Activated T-cell treated with anti-CD3 and anti-CD28 coated beads, Interleukin-2, amount 50 U/mL, for 72 hours (primary cell): ENCODE measurements around the gene CSF1. TPM values are rescaled to one million over a fixed set of nuclear protein-coding genes. Genes with fewer than 3 reads are reported as not detected.
A peak's percentile ranks its signal among the peaks of the same experiment; 100 is the strongest.
"Not testable (repeated sequence)": the region's sequence is repeated elsewhere in the genome, so short reads cannot be mapped to it uniquely, and the experiment has no call there.

Experiments
- ATAC-seq, 2 donors: fragments of 150-1000 bp; cut with Tn5 transposase; replicated peaks in 1 of 2; 2 replicates each; pipeline ENCODE4 v1.10.0; 2021; ENCODE audit warnings: moderate library complexity in 2 of 2, mild to moderate bottlenecking in 1 of 2
- DNase-seq, 2 donors: peaks; one replicate each; pipeline ENCODE4 v3.0.0; 2021 to 2022; ENCODE audit warnings: mixed read lengths in 1 of 2
- H3K27ac Mint-ChIP-seq: one replicate; pipeline ENCODE4 v1.8.0; 2022; ENCODE audit warnings: mild to moderate bottlenecking, moderate library complexity, mixed read lengths
- H3K27me3 Mint-ChIP-seq: one replicate; pipeline ENCODE4 v1.8.0; 2022; ENCODE audit warnings: low read depth, mixed read lengths
- H3K36me3 Mint-ChIP-seq, 2 donors: one replicate each; pipeline ENCODE4 v1.8.0; 2022; ENCODE audit warnings: mixed read lengths in 2 of 2, mild to moderate bottlenecking in 1 of 2; ENCODE audit not compliant: insufficient read depth in 2 of 2
- H3K4me1 Mint-ChIP-seq: one replicate; pipeline ENCODE4 v1.8.0; 2022; ENCODE audit warnings: low read depth, mixed read lengths
- H3K4me3 Mint-ChIP-seq, 2 donors: one replicate each; pipeline ENCODE4 v1.8.0; 2022; ENCODE audit warnings: mild to moderate bottlenecking in 2 of 2, mixed read lengths in 2 of 2, moderate library complexity in 2 of 2
- H3K9me3 Mint-ChIP-seq, 2 donors: one replicate each; pipeline ENCODE4 v1.8.0; 2022; ENCODE audit warnings: mixed read lengths in 2 of 2
- total RNA-seq, 2 donors: library from RNA; stranded (reverse); gene quantifications; one replicate each; pipeline ENCODE4 v1.2.3, GENCODE V29; 2022

Gene CSF1
- total RNA-seq, 2 donors from 2014 or later: 46.3 to 83.0 TPM

GRCh38 chr1:109877776-109878175, 32.9 kb upstream of the CSF1 start:
- Mint-ChIP-seq H3K36me3 (no peaks in the 10 kb centered on the region), H3K9me3 (no peaks in the 10 kb centered on the region), H3K4me1 (peaks cover 9% of the 10 kb centered on the region), H3K27me3 (no peaks in the 10 kb centered on the region), H3K4me3 (no peak overlapping the region), H3K27ac (no peak overlapping the region)
- ATAC-seq (no peak), DNase-seq (no peak)

GRCh38 chr1:109878531-109879104, 32.0 kb upstream of the CSF1 start:
- DNase-seq (no peak), ATAC-seq (no peak)
- Mint-ChIP-seq H3K4me1 (peaks cover 9% of the 10 kb centered on the region), H3K27ac (no peak overlapping the region), H3K36me3 (no peaks in the 10 kb centered on the region), H3K9me3 (no peaks in the 10 kb centered on the region), H3K27me3 (no peaks in the 10 kb centered on the region), H3K4me3 (no peak overlapping the region)

GRCh38 chr1:109879371-109879770, 31.3 kb upstream of the CSF1 start:
- not testable (repeated sequence) for H3K9me3 Mint-ChIP-seq, H3K36me3 Mint-ChIP-seq, H3K4me1 Mint-ChIP-seq, ATAC-seq, DNase-seq, H3K27me3 Mint-ChIP-seq, H3K27ac Mint-ChIP-seq, H3K4me3 Mint-ChIP-seq

DNA sequence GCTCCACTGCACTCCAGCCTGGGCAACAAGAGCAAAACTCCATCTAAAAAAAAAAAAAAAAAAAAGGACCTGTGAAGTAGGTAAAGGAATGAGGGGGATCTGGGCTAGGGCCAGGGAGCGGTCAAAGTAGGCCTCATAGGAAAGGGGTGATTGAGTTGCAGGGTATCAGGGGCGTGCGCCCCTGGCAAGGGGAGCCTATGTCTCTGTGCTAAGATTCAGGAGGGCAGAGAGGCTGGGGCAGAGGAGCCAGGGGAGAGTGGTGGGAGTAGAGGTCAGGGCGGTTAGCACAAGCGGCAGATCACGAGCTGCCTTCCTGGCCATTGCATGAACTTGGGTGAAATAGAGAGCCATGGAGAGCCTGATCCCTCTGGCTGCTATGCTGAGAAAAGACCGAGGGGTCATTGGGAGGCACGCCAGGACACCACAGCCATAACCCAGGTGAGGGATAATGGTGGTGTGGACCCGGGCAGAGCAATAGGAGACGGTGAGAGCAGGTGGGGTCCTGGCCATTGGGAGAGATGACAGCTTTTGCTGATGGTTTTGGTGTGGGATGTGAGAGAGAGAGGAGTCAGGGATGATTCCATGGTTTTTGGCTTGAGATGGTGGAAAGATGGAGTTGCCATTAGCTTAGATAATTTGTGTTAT, 30.6 kb upstream of the CSF1 start:
- no peak overlapping the region for H3K27ac Mint-ChIP-seq
- DNase-seq (no peak), ATAC-seq (no peak)
- no peak overlapping the region for H3K4me3 Mint-ChIP-seq
- H3K36me3 Mint-ChIP-seq: no peaks in the 10 kb centered on the region
- H3K4me1 Mint-ChIP-seq: peaks cover 9% of the 10 kb centered on the region
- no peaks in the 10 kb centered on the region for H3K27me3 Mint-ChIP-seq
- no peaks in the 10 kb centered on the region for H3K9me3 Mint-ChIP-seq

GRCh38 chr1:109880971-109881894, 29.4 kb upstream of the CSF1 start:
- ATAC-seq (peak; percentile 34 to 62), DNase-seq (no peak)
- Mint-ChIP-seq H3K27ac (no peak overlapping the region), H3K9me3 (no peaks in the 10 kb centered on the region), H3K36me3 (no peaks in the 10 kb centered on the region), H3K27me3 (no peaks in the 10 kb centered on the region), H3K4me1 (peaks cover 9% of the 10 kb centered on the region), H3K4me3 (no peak overlapping the region)

DNA sequence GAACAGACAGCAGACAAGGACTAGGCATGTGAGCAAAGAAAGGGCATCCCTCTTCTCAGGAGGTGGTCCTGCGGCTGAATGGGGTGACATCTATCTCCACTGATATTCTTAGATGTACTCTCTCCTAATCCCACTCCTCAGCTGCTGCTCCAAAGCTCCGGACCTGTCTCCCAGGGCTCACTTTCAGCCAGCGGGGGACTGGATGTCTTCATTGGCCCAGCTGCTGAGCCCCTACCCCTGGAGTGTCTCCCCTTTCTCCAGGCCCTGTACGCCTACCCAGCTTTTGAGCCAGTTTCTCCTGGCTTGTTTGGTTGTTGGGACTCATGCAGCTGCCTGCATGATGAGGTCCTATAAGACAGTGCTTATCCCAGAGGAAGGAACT, 28.8 kb upstream of the CSF1 start:
- H3K36me3 Mint-ChIP-seq: no peaks in the 10 kb centered on the region
- H3K9me3 Mint-ChIP-seq: no peaks in the 10 kb centered on the region
- H3K27ac Mint-ChIP-seq: no peak overlapping the region
- no peak for DNase-seq
- no peak overlapping the region for H3K4me3 Mint-ChIP-seq
- H3K27me3 Mint-ChIP-seq: no peaks in the 10 kb centered on the region
- peaks cover 9% of the 10 kb centered on the region for H3K4me1 Mint-ChIP-seq
- ATAC-seq: no peak

DNA sequence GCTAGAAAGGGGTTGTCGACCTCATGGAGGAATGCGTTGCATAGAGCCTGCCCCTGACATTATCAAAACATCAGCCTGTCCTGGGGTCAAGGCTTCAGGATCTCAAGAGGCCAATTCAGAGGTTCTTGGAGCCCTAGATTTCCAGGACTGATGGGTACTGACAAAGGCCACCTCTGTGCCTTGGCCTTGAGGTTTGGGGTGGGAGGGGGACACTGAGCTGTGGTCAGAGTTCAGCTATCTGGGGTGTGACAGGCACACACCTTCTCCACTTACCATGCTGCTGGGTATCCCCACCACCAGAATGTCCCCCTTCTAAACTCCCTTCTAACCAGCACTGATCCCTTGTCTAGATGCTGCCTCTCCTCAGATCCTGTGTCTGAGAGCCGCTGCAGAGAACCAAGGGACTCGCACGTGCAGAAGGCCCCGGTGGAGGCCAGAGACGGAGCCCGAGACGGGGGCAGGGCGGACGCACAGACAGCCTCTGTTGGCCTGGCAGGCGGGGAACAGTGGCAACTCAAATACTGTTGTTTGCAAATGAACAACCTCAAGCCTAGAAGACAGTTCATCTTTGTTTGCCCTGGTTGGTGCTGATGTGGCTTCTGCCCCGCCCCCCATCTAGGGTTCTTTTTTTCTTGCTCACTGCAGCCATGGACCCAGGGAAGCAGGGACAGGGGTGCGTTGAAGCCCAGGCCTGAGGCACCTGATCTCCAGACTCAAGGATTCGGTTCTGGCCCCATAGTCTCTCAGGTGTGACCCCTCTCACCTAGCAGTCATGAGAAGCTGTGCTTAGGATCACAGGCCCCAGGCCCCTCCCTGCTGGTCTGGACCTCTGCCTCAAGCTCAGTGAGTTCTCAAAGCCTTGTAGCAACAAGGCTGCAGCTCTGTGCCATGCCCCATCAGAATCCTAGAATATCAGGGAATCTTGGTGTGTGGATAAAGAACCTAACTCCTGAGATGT, 28.1 kb upstream of the CSF1 start:
- Mint-ChIP-seq H3K9me3 (no peaks in the 10 kb centered on the region), H3K27me3 (no peaks in the 10 kb centered on the region), H3K36me3 (no peaks in the 10 kb centered on the region), H3K4me3 (no peak overlapping the region), H3K27ac (no peak overlapping the region), H3K4me1 (peaks cover 9% of the 10 kb centered on the region)
- ATAC-seq (no peak), DNase-seq (no peak)

DNA sequence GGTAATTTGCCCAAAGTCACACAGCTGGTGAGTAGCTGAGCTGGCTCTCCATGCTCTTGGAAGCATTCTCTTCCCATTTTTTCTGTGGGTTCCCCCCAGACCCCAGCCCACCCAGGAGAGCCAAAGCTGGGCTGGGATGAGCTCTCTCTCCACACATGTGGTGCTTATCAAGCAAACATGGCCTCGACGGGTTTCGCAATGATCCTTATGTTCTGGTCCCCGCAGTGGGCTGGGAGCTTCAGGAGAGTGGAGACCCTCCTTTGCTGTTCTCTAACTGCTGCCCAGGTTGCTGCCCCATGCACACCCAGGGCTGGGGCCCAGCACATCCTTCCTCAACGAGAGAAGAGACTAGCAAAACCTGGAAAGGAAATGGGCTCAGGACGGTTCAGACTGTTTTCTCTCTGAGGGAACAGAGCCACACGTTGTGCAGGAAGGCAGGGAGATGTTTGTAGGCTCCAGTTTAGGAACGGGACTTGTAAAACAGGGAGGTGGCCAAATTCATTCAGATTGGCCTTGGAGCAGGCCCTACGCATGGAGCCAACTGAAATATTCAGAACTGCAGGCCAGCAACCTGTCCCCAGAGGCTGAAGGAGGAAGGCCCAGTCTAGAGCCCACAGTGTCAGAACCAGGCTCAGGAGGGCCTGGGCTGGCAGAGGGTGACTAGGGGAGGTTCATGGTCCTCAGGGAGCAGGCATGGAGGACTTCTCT, 27.2 kb upstream of the CSF1 start:
- Mint-ChIP-seq H3K4me3 (no peak overlapping the region), H3K4me1 (peaks cover 9% of the 10 kb centered on the region), H3K27ac (no peak overlapping the region), H3K36me3 (no peaks in the 10 kb centered on the region), H3K9me3 (no peaks in the 10 kb centered on the region), H3K27me3 (no peaks in the 10 kb centered on the region)
- no peak for ATAC-seq
- DNase-seq: no peak

DNA sequence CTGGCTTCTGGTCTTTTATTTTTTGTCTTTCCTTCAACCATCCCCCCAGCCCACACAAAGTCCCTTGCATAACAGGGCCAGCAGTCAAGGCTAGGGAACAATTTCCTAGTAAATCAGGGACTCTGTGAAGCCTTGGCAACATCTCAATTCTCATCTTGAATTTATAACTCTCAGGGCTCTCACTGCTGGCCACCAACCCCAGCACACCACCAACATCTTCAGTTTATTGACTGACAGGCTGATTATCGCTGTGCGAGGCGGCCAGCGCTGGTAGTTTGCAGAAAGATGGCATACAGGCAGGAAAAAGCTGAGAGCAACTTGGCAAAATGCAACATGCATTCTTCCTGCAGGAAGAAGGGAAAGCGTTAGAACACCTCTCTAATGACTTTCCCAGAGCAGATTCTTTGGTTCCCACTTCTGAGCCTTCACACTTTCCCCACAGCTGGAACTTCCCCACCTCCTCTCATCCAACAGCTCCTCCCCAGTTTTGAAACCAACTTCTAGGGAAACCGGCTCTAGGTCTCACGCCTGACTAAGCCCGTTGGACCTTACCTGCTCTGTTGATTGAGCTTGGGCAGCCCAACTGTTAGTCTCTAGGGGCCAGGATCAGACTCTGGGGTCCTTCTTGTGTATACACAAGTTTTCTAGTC, 26.3 kb upstream of the CSF1 start:
- peaks cover 0 to 1% of the 10 kb centered on the region in 2 donors for H3K36me3 Mint-ChIP-seq
- no peak overlapping the region for H3K4me3 Mint-ChIP-seq
- no peaks in the 10 kb centered on the region for H3K27me3 Mint-ChIP-seq
- H3K4me1 Mint-ChIP-seq: peaks cover 17% of the 10 kb centered on the region
- DNase-seq (no peak), ATAC-seq (no peak)
- H3K9me3 Mint-ChIP-seq: peaks cover 0 to 2% of the 10 kb centered on the region in 2 donors
- no peak overlapping the region for H3K27ac Mint-ChIP-seq

- Mint-ChIP-seq H3K9me3 (peaks cover 0 to 2% of the 10 kb centered on the region in 2 donors), H3K4me1 (peaks cover 29% of the 10 kb centered on the region), H3K27ac (no peak overlapping the region), H3K36me3 (peaks cover 0 to 1% of the 10 kb centered on the region in 2 donors), H3K27me3 (no peaks in the 10 kb centered on the region), H3K4me3 (no peak overlapping the region)
- no peak for DNase-seq
- no peak for ATAC-seq
These were observed 25.1 kb upstream of the CSF1 start for GRCh38 chr1:109885589-109885988.

DNA sequence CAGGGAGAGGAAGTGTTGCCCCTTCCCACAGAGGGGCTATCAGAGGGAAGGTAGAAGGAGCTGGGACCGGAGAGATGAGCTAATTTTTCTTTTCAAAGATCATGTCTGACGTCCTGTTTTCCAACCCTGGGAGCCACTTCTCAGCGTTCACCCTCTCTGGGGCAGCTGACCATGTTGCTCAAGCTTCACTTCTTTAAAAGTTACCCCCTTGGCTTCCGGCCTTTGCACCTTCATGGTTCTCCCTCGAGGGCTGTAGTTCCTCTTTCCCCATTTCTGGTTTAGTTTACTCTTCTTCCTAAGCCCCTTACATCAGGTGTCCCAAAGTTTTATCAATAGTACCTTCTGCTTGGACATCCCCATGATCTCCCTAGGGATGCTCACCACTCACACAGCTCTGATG, 23.8 kb upstream of the CSF1 start:
- DNase-seq (no peak), ATAC-seq (no peak)
- Mint-ChIP-seq H3K9me3 (peaks cover 0 to 2% of the 10 kb centered on the region in 2 donors), H3K27me3 (no peaks in the 10 kb centered on the region), H3K27ac (no peak overlapping the region), H3K36me3 (peaks cover 0 to 1% of the 10 kb centered on the region in 2 donors), H3K4me3 (no peak overlapping the region), H3K4me1 (peaks cover 33% of the 10 kb centered on the region)

DNA sequence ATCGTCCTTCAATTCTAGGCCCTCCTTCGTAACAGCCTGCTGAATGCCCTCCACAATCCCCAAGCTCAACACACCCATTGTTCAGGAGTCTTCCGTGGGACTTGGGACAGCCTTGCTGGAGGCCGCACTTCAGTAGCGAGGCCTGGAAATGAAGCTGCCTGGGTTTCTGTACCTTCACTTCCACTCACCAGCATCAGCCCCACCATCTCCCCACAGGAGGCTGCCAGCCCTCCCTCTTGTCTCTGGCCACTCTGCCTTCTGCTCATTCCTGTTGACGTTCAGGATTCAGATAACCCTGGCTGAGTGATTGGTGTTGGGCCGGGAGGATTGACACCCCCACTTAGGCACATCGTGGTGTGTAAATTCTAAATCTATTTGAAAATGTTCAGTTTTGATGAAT, 23.4 kb upstream of the CSF1 start:
- Mint-ChIP-seq H3K9me3 (peaks cover 0 to 2% of the 10 kb centered on the region in 2 donors), H3K36me3 (peaks cover 0 to 1% of the 10 kb centered on the region in 2 donors), H3K4me3 (no peak overlapping the region), H3K27me3 (no peaks in the 10 kb centered on the region), H3K4me1 (peaks cover 37% of the 10 kb centered on the region), H3K27ac (no peak overlapping the region)
- ATAC-seq (no peak), DNase-seq (no peak)
